Ovary (tissue), 9 donors: ENCODE data around the gene KRTAP5-6. TPM values are rescaled to one million over a fixed set of nuclear protein-coding genes. Genes with fewer than 3 reads are reported as not detected.

Source experiments
- polyA plus RNA-seq, 2 donors: library from polyadenylated mRNA; stranded (reverse); fragments of 200-250 nt in 1 of 2; fragments of 350-450 nt in 1 of 2; fragmentation: Illumina TruSeq in 1 of 2; extraction: RNeasy Lipid Tissue Mini Kit (QIAGEN cat#74804) in 1 of 2; gene quantifications; one replicate each; pipeline ENCODE4 v1.2.3, GENCODE V29; 2013 to 2014
- total RNA-seq, 7 donors: library from RNA; depleted of rRNA in 2 of 7; stranded (reverse); fragments of >200 nt in 2 of 7; fragmentation: NEBNext Ultra II Directional in 3 of 7; extraction: Animal tissue kit (Norgen Biotek cat#: 25700) in 3 of 7; gene quantifications; one replicate each; pipeline versions ENCODE4 v1.1.0 to v1.2.4, GENCODE V29; 2016 to 2023
- donor health status: DM: no; HTN: no; CAD: no; lungs with moderate emphysema.
- donor health status: DM: no; HTN: no; CAD: no.
- donor health status: Bipolar disorder and iron deficiency.
- donor health status: DM: yes; HTN: yes; CAD: no.
- donor health status: DM: no; HTN: no; CAD: no.
- donor health status: DM: yes; HTN: yes; CAD: no.

KRTAP5-6 gene
- total and polyA plus RNA-seq, 9 donors = not detected

Other genes with a start within 250 kb of the KRTAP5-6 start
- 10 to 100 TPM; 28.5 to 47.2 (median 31.3) TPM for gene MOB2, start 210.4 kb upstream of the KRTAP5-6 start, total RNA-seq
- gene MOB2, start 210.4 kb upstream of the KRTAP5-6 start, polyA plus RNA-seq = 10 to 100 TPM; 32.0 to 50.1 TPM
- gene DUSP8, start 124.9 kb upstream of the KRTAP5-6 start, total RNA-seq = 10 to 100 TPM in 2 of 7 donors, 1 to 10 TPM in 3, under 1 TPM in 2; 0.38 to 14.9 (median 1.3) TPM
- 1 to 10 TPM in 1 of 2 donors, under 1 TPM in 1; 0.59 to 1.6 TPM for gene DUSP8, start 124.9 kb upstream of the KRTAP5-6 start, polyA plus RNA-seq
- not detected for gene KRTAP5-1, start 111.9 kb upstream of the KRTAP5-6 start, total RNA-seq
- gene KRTAP5-1, start 111.9 kb upstream of the KRTAP5-6 start, polyA plus RNA-seq = not detected
- not detected for gene KRTAP5-2, start 98.9 kb upstream of the KRTAP5-6 start, total RNA-seq
- not detected for gene KRTAP5-2, start 98.9 kb upstream of the KRTAP5-6 start, polyA plus RNA-seq
- gene KRTAP5-3, start 88.7 kb upstream of the KRTAP5-6 start, total RNA-seq = not detected
- gene KRTAP5-3, start 88.7 kb upstream of the KRTAP5-6 start, polyA plus RNA-seq = not detected
- not detected for gene KRTAP5-4, start 75.1 kb upstream of the KRTAP5-6 start, total RNA-seq
- gene KRTAP5-4, start 75.1 kb upstream of the KRTAP5-6 start, polyA plus RNA-seq = not detected
- not detected for gene KRTAP5-5, start 67.4 kb upstream of the KRTAP5-6 start, total RNA-seq
- gene KRTAP5-5, start 67.4 kb upstream of the KRTAP5-6 start, polyA plus RNA-seq = not detected
- 1 to 10 TPM in 3 of 7 donors, under 1 TPM in 4; 0.56 to 3.6 (median 0.98) TPM for gene IFITM10, start 53.4 kb downstream of the KRTAP5-6 start, total RNA-seq
- under 1 TPM; 0.15 to 0.22 TPM for gene IFITM10, start 53.4 kb downstream of the KRTAP5-6 start, polyA plus RNA-seq
- 100 to 1,000 TPM; 107 to 545 (median 191) TPM for gene CTSD, start 66.7 kb downstream of the KRTAP5-6 start, total RNA-seq
- 100 to 1,000 TPM in 1 of 2 donors, 10 to 100 TPM in 1; 89.0 to 200 TPM for gene CTSD, start 66.7 kb downstream of the KRTAP5-6 start, polyA plus RNA-seq
- gene SYT8, start 137.8 kb downstream of the KRTAP5-6 start, total RNA-seq = 1 to 10 TPM in 1 of 7 donors, under 1 TPM in 1, not detected in 5; 0.24 to 2.4 TPM
- gene SYT8, start 137.8 kb downstream of the KRTAP5-6 start, polyA plus RNA-seq = not detected
- 1 to 10 TPM in 1 of 7 donors, under 1 TPM in 2, not detected in 4; 0.61 to 1.2 (median 0.70) TPM for gene TNNI2, start 141.8 kb downstream of the KRTAP5-6 start, total RNA-seq
- gene TNNI2, start 141.8 kb downstream of the KRTAP5-6 start, polyA plus RNA-seq = under 1 TPM in 1 of 2 donors, not detected in 1; 0.41 TPM
- 10 to 100 TPM in 3 of 7 donors, 1 to 10 TPM in 4; 3.5 to 14.8 (median 9.0) TPM for gene LSP1, start 155.9 kb downstream of the KRTAP5-6 start, total RNA-seq
- 10 to 100 TPM in 1 of 2 donors, 1 to 10 TPM in 1; 6.0 to 22.0 TPM for gene LSP1, start 155.9 kb downstream of the KRTAP5-6 start, polyA plus RNA-seq
- not detected for gene PRR33, start 194.7 kb downstream of the KRTAP5-6 start, total RNA-seq
- under 1 TPM in 1 of 2 donors, not detected in 1; 0.01 TPM for gene PRR33, start 194.7 kb downstream of the KRTAP5-6 start, polyA plus RNA-seq
- 1 to 10 TPM in 4 of 7 donors, not detected in 3; 1.4 to 5.7 (median 2.0) TPM for gene TNNT3, start 222.5 kb downstream of the KRTAP5-6 start, total RNA-seq
- gene TNNT3, start 222.5 kb downstream of the KRTAP5-6 start, polyA plus RNA-seq = 1 to 10 TPM in 1 of 2 donors, under 1 TPM in 1; 0.22 to 9.0 TPM